GM21360 (cell line): Measurements from ENCODE around the gene COL11A2.

Experiments used
- ATAC-seq: cut with Tn5 transposase; IDR thresholded peaks from one replicate; pipeline ENCODE4 v1.9.1; 2021; ENCODE audit warnings: mild to moderate bottlenecking, moderate library complexity; ENCODE audit not compliant: unreplicated experiment

Gene COL11A2

DNA sequence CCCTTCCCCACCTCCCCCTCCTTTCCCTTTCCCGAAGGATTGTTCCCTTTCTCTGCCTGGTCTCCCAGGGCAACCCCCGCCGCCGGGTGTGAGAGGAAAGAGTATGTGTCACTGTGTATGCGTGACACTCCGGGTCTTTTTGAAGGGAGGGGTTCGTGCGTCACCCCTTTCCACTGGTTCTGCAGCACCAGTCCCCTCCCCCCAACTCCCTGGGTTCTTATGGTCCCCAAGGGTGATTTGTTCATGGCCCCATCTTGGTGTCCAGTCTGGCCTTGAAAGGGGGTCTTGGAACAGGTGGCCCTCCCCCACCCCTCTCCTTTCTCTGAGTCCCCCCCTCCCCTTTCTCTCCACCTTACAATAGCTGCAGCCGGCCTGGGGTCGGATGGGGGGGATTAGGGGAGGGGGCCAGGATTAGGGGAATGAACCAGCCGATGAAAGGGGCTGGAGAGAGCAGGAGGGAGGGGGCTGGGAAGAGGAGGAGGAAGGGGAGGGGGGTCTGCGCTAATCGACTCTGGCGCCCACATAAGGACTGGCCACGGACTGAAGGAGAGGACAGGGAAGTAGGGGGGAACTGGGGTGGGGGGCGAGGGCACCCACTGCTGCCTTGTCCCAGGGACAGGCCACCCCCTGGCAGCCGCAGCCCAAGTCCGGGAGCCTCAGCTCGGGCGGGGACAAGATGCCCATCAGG is 14.7 kb upstream of the COL11A2 start:
- no peak for ATAC-seq

DNA sequence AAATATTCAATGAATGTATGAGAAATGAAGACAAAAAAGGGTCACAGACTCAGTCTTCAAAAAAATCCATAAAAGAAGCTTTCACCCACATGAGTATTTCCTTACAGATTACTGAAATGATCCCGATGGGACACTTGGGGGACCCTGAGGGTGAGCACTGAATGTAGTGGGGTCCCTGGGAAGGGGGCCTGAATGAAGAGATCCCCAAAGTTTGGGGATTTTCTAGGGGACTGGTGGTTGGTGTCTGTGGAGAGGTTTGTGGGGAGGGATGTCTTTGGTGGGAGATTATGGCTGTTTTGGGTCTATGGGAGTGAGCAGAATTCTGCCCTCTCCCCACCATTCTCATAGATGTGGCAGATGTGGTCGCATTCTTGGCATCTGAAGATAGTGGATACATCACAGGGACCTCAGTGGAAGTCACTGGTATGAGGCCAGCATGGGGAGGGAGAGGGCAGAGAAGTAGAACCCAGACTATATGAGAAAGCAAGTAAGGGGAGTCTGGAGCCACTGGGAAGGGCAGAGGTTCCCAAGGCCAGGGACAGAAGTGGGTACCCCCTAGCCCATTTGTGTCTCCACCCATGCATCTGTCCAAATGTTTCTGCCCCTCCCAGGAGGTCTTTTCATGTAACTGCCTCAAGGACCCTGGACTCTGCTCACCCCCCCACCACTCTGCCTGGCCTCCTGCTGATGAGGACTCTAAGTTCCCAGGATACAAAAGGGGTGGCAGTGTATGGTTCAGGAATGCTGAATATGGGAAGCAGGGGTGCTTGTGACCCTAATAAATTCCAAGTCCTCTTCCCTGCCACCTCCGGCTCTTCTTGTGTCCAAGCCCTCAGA is 14.0 kb upstream of the COL11A2 start:
- ATAC-seq = no peak

DNA sequence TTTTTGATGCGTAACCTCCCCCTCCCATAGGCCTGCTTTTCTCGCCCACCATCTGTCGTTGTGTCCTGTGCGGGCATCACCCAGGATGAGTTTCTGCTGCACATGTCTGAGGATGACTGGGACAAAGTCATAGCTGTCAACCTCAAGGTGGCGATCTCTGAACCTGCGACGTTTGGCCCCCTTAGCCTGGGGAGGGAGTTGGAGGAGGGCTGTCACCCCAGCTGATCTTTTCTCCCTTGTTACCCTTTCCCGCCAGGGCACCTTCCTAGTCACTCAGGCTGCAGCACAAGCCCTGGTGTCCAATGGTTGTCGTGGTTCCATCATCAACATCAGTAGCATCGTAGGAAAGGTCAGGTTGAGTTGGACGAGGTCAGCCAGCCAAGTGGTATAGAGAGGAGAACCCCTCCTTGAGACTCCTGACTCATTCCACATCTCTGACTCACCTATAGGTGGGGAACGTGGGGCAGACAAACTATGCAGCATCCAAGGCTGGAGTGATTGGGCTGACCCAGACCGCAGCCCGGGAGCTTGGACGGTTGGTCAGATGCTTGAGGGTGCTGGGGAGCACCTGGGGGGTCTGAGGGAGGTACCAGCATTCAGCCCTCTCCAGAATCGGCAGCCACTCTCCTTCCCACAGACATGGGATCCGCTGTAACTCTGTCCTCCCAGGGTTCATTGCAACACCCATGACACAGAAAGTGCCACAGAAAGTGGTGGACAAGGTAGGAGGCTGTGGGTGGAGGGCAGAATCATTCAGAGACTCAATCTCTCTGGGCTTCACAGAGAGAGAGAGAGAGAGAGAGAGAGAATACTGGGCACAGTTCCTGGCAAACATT is 13.1 kb upstream of the COL11A2 start:
- ATAC-seq = no peak

DNA sequence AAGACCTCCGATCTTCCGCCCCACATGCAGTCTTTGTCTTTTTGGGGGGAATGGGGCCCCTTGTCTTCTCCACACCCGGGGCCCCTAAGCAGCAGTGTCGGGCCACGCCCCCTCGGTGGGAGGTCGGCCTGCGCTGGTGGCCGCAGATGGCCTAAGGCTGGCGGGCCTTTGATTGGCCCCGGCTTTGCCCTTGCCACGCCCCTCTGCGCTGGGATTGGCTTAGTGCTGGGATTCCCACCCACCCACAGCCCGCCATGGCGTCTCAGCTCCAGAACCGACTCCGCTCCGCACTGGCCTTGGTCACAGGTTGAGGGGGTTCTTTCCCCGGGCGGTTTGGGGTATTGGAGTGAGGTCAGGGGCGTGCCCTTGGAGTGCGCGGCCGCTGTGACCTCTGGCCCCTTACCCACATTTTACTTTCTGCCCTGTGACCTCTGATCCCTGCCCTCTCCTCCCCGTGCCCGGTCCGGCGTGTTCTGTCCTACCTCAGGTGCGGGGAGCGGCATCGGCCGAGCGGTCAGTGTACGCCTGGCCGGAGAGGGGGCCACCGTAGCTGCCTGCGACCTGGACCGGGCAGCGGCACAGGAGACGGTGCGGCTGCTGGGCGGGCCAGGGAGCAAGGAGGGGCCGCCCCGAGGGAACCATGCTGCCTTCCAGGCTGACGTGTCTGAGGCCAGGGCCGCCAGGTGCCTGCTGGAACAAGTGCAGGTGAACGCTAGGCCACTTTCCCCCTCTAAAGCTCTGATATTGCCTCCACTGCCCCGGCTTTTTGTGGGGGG is 12.3 kb upstream of the COL11A2 start, which contains the start of gene HSD17B8:
TSS of gene HSD17B8 (plus strand) at position 241 of the 776 bp plus-strand sequence. CDS start at position 255, 14 bp downstream.
- ATAC-seq = peak; percentile 35

DNA sequence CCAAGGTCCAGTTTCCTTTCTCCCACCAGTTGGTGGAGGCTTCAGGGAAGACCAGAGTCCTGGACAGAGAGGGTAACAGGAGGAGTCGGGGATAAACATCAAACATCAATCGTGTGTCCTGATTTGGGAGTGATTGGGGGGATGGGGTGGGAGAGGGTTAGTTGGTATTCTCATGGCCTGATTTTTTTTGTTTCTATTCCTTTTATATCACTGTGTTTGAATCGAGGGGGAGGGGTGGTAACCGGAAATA is 11.8 kb upstream of the COL11A2 start:
- ATAC-seq = no peak

DNA sequence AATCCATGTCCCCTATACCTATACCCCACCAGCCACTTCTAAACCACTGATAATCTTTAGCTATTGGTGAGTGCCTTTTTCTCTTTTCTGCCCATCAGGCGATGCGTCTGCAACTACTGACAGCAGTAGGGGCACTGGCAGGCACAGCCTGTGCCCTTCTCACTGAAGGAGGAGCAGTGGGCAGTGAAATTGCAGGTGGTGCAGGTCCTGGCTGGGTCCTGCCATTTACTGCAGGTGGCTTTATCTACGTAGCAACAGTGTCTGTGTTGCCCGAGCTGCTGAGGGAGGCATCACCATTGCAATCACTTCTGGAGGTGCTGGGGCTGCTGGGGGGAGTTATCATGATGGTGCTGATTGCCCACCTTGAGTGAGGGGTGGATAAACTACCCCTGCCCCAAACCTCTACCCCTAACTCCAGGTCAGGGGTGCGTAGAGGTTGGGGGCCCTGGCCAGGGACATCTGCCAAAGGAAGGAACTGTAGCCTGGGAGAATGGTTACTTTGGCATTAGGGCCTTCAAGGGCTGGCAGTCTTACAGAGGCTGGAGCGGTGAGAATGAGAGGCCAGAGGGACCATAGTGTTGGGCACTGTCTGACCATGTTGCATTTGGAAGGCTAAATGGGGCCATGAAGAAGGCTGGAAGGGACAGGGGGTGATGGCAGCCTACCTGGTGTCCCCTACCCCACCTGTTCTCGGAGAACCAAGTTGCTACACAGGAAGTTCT is 11.3 kb upstream of the COL11A2 start:
- no peak for ATAC-seq

DNA sequence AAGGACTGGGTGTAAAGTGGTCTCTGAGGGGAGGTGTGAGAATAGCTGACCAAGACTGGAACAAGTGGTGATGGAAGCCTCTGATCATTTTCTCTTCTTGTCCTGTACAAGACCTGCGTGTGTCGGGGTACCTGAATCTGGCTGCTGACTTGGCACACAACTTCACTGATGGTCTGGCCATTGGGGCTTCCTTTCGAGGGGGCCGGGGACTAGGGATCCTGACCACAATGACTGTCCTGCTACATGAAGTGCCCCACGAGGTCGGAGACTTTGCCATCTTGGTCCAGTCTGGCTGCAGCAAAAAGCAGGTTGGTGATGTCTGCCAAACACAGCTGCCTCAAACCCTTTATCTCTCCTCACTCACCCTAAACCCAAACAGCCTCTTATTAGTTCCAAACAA is 10.5 kb upstream of the COL11A2 start:
- ATAC-seq = no peak

DNA sequence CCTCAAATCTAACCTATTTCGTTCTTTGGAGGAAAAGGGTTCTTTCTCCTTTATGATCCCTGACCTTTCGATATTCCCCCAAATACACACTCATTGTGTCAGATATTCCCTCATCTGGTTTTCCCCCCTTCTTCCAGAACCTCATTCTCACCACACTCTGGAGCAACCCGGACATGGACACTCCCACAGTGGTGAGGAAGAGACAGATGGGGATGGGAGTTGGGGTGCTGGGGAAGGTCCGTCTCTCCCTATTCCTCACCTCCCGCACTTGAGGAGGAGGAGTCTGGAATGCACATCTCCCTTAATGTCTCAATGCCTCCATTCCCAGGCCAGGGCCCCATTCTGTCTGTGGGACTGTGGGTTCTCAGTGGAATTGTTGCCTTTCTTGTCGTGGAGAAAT is 9.7 kb upstream of the COL11A2 start:
- ATAC-seq = no peak

DNA sequence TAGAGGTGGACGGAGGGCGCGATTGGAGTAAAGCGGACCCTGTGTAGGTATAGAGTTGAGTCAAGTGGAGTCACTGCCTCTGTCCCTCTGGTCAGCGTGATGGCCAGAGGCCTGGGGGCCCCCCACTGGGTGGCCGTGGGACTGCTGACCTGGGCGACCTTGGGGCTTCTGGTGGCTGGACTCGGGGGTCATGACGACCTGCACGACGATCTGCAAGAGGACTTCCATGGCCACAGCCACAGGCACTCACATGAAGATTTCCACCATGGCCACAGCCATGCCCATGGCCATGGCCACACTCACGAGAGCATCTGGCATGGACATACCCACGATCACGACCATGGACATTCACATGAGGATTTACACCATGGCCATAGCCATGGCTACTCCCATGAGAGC is 8.9 kb upstream of the COL11A2 start:
- ATAC-seq = no peak

DNA sequence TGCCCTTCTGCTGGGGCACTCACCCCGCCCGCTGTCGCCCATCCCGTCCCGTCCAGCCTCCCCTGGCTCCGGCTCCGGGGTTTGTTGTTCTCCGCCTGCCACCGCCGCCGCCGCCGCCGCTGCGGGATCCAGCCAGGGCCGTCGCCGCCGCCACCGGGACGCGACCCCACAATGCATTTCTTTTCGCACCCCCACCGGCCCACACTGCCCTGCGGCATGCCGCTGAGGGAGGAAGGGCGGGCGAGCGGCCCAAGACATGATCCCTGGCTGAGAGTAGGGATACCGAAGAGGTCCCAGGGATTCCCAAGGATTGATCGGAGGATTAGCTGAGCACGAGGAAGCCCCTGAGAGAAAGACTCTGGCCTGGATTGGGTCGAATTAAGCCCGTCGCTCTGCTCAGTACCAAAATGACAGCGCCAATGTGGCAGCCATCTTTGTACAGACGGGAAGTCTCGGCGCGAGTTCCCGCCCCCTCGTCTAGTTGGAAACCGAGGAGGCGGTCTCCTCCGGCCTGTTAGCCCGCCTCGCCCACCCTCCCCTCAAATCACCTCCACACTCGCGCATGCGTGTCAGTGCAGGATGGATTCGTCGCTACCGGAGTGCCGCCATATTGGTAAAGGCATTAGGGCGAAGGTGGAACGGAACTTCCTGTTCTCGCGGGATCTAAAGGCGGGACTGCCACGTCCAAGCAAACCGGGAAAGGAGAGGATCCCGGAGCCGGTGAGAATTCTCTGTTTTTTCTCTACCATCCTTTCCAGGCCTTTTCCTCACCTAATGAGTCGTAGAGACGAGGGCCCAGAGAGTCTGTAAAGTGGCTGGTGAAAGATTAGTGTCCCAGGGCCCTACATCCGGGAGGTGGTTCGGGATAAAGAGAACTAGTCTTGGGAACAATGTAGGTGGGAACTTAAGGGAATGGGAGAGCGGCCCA is 8.2 kb upstream of the COL11A2 start, which contains the start of the genes RXRB and SLC39A7:
TSS of gene RXRB (minus strand) at position 447 of the 928 bp plus-strand sequence. CDS start at position 258, 189 bp downstream.
TSS of gene SLC39A7 (plus strand) at position 649 of the 928 bp plus-strand sequence. CDS start 379 bp downstream, outside the sequence.
- peak; percentile 47 for ATAC-seq

DNA sequence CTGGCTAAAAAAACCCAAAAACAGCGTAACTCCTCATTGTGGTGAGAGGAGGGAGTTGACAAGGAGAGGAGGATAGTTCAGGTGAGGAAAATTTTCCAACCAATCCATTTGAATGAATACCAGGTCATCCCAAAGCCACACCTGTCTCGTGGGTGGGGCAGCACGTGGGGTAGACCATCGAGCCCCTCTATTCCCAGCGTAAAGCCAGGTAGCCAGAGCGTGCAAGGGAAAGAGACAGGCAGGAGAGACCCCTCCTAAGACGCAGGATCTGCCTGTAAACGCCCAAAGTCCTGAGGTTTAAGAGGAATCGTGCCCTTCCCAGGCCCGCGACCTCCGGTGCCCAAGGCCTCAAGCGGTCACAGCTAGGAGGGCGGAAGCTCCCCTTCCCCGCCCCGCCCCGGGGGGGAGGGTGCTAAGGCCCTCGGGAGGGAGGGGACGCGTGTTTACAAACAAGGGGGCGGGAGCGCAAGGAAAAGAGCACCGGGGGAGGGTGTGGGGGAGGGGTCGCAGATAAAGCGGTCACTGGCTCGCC is 7.5 kb upstream of the COL11A2 start:
- peak; percentile 28 for ATAC-seq

DNA sequence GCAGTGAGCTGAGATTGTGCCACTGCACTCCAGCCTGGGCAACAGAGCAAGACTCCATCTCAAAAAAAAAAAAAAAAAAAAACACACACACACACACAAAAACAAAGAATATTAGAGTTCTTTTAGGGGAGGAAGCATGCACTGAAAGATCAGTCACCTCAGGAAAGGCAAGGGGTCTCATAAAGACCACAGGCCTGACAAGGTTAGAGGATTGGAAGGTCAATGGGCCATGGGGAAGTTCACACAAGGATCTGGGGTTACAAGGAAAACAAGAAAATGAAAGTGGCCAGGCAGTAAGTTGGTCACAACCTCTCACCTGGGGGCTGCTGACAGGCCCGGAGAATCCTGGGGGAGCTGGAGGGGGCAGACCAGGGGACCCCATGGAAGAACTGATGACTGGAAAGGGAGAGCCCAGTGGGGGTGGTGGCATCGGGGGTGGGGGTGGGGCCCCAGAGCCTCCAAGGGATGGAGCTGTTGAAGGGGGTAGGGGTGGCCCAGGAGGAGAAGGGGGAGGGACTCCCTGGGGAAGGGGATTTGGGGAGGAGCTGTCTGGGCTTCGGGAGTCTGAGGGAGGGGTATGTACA is 6.7 kb upstream of the COL11A2 start:
- no peak for ATAC-seq

DNA sequence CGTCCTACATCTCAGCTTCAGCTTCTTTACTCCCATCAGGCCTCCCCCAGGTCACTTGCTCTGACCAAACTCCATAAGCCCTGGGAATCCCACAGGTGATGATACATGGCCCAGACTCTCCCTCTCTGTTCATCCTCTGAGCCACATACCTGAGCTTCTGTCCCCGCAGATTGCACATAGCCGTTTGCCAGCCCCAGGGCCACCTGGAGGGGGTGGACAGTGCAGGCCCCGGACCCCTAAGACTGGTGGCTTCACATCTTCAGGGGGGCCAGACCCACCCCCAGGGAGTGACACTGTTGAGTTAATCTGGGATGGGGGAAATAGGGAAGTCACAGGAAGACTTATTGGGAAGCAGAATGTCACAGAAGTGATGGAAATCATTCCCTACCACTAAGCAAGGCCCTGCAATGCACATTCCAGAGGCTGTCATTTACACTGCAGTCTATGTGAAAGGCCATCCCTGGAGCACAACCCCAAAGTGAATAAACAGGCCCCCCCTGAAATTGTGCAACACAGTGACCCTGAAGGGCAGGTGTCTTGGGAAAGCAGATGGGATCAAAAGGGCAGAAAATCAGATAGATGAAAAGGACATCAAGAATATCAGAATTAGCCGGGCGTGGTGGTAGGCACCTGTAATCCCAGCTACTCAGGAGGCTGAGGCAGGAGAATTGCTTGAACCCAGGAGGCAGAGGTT is 6.0 kb upstream of the COL11A2 start:
- ATAC-seq = no peak

DNA sequence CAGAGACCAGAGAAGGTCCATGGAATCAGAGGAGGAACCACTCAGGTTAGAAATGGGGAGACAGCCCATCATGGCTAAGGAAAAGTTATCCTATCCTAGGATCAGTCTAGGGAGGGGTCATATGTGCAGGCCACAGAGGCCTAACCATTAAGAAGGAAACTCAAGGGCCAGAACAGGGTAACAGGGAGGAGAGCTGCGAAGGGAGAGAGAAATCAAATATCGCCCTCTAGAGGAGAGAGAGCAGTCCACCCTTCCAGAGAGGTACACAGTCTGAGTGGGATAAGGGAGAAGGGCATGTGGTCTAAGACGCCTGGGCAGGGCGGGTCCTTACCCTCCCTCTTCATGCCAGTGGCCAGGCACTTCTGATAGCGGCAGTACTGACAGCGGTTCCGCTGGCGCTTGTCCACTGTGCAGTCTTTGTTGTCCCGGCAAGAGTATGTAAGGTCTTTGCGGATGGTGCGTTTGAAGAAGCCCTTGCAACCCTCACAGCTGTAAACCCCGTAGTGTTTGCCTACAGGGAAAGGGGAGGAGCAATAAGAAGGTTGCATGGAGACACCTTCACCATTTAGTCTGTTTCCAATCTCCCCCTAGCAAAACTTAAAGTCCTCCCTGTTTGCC is 5.3 kb upstream of the COL11A2 start:
- ATAC-seq = no peak

DNA sequence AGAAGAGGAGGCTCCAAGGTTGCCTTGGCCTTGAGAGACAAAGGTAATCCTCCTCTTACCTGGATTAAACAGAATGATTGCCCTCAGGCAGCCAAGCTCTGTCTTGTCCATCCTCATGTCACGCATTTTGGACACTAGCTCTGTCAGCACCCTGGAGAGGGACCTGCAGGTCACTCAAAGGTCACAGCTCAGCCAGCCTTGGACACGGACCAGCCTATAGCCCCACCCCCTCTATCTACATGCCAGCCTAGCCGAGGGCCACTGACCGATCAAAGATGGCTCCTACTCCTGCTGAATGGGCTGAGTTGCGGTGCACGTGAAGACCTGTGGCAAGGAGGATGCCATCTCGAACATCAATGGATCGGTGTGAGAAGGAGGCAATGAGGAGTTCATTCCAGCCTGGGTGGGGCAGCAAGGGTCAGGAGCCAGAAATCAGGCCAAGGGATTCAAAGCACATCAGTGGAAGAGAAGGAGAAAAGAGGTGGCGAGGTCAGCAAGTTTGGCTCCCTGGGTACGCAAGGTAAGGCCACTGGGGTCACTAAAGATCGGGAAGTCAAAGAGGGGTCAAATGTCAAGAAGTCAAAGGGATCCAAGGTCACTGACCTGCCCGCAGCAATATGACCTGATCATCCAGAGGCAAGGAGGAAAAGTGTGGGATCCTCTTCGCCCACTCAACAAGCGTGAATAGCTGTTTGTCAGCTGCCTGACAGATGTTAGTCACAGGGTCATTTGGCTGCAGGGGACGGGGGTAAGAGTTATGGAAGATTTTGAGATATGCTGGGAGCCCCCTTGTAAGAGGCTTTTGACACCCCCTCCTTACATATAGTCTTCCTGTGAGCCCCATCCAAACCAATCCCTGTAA is 3.3 kb upstream of the COL11A2 start:
- no peak for ATAC-seq

DNA sequence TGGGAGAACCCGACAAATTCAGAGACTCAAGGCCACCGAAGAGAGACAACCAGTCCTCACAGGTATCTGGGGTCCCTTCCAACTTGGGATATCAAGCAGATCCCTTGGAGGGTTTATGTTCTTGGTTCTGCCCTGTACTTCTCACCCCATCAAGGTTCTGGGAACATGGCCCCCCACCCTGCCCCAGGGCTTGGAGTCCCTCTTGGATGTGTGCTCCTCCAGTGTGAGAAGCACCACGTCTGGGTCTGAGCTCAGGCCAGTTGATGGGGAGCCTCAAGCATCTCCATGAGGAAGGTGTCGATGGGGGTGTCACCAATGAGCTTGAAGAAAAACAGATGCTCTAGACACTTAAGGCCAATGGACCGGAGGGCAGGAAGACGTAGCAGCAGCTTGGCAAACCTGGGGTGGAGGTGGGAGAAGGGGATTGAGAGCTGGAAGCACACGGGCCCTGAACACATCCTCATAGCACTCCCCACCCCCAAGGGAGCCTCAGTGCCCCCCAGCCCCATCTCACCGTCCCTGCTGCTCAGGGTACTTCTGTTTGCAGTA is 2.2 kb upstream of the COL11A2 start:
- no peak for ATAC-seq
